ENCODE results near the gene FAM200C.

- no peak for TF ChIP-seq POLR2AphosphoS5 (IDR thresholded peaks at IDR 0.05)
- TF ChIP-seq POLR2A (IDR thresholded peaks at IDR 0.05; ENCODE audit: low read depth), result no peak
Observed at GRCh38 chr5:160359816-160360215, 40.0 kb downstream of the FAM200C start.

All from esophagus muscularis mucosa (tissue), 2 donors.